HL-60 (cell line): ENCODE results near the gene RNF112.

ENCODE experiments used
- CTCF ChIP-seq: IDR thresholded peaks from one replicate; pipeline ENCODE4 v1.5.1; 2011; ENCODE audit warnings: low read length, control low read depth, inconsistent platforms; ENCODE audit not compliant: insufficient read depth
- POLR2AphosphoS5 ChIP-seq: IDR thresholded peaks from 2 replicates; pipeline ENCODE4 v1.6.1; 2012; ENCODE audit warnings: low read depth

- TF ChIP-seq CTCF: peak; percentile 25
- TF ChIP-seq POLR2AphosphoS5: no peak
These were observed 48.5 kb upstream of the RNF112 start, which contains the start of gene B9D1 for GRCh38 chr17:19362277-19363113.
